GM18873 (cell line): Measurements from ENCODE around the gene RAPGEF4.

Source experiments
- ATAC-seq: cut with Tn5 transposase; IDR thresholded peaks from one replicate; pipeline ENCODE4 v1.9.1; 2021; ENCODE audit warnings: mild to moderate bottlenecking, moderate library complexity, moderate number of reproducible peaks; ENCODE audit not compliant: unreplicated experiment, low FRiP score

Gene RAPGEF4

GRCh38 chr2:172928756-172929155 is 193.1 kb downstream of the RAPGEF4 start:
- ATAC-seq: no peak

- ATAC-seq: no peak
These were observed 194.0 kb downstream of the RAPGEF4 start for GRCh38 chr2:172929644-172930043.

GRCh38 chr2:172930871-172931255 is 195.2 kb downstream of the RAPGEF4 start:
- no peak for ATAC-seq

- ATAC-seq: no peak
These were observed 195.7 kb downstream of the RAPGEF4 start for GRCh38 chr2:172931256-172931894.

- no peak for ATAC-seq
These were observed 196.4 kb downstream of the RAPGEF4 start for GRCh38 chr2:172931918-172932520.

- no peak for ATAC-seq
These were observed 202.5 kb downstream of the RAPGEF4 start for GRCh38 chr2:172937884-172938712.

- ATAC-seq: no peak
These were observed 203.2 kb downstream of the RAPGEF4 start for GRCh38 chr2:172938713-172939375.

GRCh38 chr2:172943539-172943938 is 207.9 kb downstream of the RAPGEF4 start:
- ATAC-seq: no peak

GRCh38 chr2:172944022-172944793 is 208.6 kb downstream of the RAPGEF4 start:
- ATAC-seq: no peak

- no peak for ATAC-seq
These were observed 209.3 kb downstream of the RAPGEF4 start for GRCh38 chr2:172944794-172945509.

GRCh38 chr2:172945510-172945850 is 209.8 kb downstream of the RAPGEF4 start:
- no peak for ATAC-seq

- ATAC-seq: no peak
These were observed 212.0 kb downstream of the RAPGEF4 start for GRCh38 chr2:172947461-172948153.

- no peak for ATAC-seq
These were observed 213.9 kb downstream of the RAPGEF4 start for GRCh38 chr2:172949522-172949921.

GRCh38 chr2:172950565-172950964 is 214.9 kb downstream of the RAPGEF4 start:
- no peak for ATAC-seq

- ATAC-seq: no peak
These were observed 215.9 kb downstream of the RAPGEF4 start for GRCh38 chr2:172951554-172951953.

GRCh38 chr2:172953411-172953810 is 217.8 kb downstream of the RAPGEF4 start:
- ATAC-seq: no peak

- ATAC-seq: no peak
These were observed 218.6 kb downstream of the RAPGEF4 start for GRCh38 chr2:172953970-172954852.

GRCh38 chr2:172955587-172955986 is 219.9 kb downstream of the RAPGEF4 start:
- no peak for ATAC-seq
